ENCODE measurements around the gene MBNL1.

Gene MBNL1

DNA sequence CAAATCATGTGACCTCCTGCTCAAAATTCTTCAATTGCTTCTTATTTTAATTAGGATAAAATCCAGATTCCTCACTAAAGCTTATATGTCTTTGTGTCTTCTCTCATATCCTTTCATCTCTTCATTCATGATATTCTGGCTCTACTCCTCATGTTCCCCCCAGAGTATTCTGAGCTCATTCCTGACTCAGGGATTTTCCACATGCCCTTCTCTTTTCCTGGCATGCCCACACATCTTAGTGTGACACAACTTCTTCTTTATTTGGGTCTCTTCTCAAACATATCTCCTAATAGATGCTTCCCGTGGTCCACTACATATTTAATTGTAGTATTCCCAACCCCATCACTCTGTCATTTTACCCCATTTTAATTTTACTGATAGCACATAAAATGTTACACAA is 15.2 kb upstream of the MBNL1 start:
- no peak for DNase-seq

DNA sequence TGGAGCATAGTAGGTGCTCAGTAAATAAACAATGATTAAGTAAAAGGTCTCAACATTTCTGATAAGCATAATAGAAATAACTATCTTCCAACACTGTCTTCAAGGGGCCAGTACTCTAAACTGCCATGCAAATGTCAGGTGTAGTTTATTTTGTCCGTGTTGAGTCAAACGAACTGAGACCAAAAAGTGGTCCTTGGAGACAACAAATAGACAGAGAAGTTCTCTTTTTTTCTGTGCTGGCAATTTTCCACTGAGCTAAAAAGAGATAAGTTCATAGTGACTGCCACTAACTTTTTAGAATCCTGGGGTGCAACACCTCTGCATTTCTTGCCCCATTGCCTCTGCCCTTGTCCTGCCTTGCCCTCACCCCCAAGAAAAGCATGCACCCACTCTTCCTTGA is 14.7 kb upstream of the MBNL1 start:
- DNase-seq, result no peak

DNA sequence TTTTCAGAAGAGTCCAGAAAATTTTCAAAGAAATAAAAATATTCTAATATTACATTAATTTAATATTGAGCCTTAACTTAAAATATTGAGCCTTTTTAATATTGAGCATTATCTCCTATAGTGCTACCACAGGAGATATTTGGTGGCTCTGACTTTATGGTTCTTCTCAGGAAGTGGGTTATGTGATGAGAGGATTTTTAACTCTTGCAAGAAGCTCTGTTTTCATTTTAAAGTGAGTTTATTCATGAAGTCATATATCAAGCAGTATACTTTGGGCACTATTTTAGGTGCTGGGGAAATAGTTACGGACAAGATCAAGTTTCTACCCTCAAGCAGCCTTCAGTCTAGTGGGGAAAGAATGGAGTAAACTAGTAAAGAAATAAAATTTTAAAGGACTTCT is 13.4 kb upstream of the MBNL1 start:
- no peak for DNase-seq

DNA sequence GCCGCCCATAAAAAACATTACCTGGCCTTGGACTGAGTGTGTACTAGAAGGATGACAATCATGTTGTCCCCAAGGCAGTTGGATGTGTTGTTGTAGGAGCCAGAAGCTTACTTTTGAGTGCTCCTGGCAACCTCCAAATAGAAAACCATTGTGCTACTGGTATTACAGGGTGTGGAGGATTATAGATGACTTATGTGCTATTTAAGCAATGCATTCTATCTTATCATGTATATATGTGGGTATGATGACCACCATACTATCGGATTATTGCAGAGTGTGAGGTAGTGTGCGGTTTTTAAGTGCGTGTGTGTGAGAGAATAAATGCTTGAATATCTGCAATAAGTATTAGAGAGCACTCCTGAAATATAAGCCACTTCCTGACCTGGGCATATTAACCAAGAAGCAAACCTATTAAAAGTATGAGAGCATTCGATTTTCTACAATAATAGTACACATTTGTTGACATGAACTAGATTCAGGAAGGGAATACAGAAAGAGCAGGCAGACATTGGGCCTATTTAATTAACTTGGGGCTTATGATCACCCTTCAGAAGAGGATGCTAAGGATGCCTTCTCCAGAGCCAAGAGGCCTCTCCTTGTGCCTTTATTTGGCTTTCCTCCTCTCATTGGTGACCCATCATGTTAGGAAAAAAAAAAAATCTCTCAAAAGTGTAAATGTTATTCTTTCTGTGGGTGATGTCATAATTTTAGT is 11.7 kb upstream of the MBNL1 start:
- DNase-seq, result no peak

DNA sequence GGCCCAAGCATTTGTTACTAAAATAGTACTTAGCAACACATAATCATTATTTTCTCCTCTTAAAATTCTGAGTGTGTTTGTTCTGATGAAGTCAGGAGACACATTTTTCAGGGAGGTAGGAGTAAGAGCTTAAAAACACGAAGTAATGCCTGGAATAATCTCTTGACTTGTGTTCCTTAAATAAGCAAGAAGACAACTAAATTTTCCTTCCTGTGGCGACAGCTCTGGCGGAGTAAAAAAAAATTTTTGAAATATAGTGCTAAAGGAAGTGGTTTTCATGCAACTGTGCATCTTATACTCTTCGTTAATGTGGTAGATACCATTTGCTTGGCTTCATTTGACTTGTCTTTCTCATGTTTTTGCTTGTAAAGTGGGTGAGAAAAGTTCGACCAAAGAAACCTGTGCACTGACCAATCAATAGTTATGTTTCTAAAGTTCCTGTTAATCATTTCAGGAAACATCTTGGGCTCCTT is 11.1 kb upstream of the MBNL1 start:
- no peak for DNase-seq

DNA sequence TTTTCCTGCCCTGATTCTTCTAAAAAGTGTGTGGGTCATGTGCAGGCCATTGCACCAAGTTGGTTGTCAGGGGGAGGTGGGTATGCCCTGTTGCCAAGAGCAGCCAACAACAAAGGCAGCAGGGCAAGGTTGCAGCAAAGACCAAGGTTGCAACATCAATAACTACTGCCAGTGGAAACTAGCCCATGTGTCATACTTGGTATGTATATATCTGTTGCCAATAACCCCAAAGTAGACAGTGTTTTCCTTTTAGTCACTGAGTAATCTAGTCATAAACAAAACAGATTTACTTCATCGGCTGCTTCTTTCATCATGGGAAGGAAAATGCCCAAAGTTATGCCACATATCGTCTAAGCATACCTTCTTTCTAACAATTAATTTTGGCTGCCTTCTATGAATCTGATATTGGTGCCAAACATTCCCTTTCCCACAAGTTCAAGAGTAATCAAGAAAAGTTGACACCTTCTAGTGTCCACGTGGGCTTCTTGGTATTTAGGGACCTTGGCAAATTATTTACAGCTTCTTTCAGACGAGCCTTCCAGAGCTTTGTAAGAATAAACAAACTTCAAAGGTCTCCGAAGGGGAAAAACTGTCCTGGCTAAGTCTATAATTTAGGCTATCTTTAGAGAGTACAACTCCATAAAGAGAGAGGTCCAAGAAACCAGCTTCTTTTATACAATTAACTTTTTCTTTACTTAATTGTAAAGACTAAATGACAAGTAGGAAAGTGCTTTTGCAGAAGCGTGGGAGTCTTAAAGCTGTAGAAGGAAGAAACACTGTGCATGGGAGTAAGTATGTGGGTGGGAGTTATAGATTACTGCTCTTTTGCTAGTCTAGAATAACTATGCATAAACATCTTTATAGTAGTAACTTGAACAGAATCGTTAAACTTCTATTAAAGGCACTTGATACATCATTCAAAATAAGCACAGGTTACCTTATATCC is 10.0 kb upstream of the MBNL1 start:
- peak; percentile 58 for DNase-seq

DNA sequence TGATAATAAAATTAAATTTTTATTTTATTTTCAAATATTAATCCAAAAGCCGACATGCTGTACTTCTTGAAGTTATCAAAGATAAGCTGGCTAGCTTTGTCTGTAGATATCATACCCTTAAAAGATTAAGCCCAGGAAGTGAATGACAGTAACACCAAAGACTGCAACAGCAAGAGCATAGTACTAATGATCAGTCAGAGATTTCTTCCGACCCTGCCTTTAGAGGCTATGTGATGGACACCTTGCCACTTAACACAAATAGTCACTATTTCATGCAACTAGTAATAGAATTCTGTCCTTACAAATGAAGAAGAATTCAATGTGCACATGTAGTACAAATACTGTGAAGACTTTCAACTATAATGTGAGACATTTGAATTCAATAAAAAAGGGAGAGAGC is 9.3 kb upstream of the MBNL1 start:
- no peak for DNase-seq

DNA sequence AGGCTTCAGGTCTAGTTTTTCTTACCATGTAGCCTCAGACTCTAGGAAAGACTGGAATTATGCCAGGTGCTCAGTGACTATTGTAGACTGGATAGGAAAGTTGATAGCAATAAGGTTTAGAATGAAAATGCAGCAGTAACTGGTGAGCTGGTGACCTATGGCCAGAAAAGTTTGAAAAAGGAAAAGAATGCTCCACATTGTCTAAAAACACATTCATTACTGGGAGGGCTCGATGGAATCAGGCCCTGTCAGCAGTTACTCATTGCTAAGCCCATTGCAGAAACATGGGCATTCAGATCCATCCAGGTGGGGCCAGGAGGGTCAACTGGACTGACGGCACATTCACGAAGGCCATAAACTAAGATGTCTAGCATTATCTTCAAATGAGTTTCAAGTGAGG is 8.7 kb upstream of the MBNL1 start:
- no peak for DNase-seq

DNA sequence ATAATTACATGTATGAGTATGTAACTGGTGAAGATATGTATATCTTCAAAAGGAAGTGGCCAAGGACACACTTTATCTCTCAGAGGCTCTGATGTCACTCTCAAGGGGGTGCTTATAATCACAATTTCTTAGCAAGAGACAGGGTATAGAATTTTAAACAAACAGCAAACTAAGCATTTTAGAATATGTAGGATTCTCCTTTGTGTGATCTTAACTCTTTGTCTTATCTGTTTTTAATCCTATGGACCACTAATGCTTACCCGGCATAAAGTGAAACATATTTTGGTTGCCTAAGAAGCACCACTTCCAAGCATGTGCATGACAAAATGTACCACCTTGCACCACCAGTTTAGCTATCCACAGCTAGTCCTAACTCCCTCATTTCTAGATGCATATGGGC is 8.2 kb upstream of the MBNL1 start:
- DNase-seq, result no peak

DNA sequence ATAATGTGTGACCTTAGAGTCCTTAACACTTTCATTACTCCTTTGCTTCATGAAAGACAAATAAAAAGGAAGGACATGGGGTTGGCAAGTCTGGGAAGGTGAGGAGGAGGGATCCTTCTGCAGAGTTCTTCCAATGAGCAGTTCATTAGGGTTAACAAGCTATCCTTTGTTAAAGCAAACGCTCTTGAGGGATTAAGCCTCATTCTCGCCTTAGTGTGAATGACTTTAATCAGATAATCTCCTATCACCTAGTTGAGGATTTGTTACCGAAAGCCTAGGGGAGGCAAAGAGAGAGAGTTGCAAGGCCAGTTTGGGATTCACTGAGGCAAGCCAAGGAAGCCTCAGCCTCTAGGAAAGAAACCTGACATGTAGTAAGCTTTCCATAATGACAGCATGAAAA is 7.4 kb upstream of the MBNL1 start:
- DNase-seq, result no peak

DNA sequence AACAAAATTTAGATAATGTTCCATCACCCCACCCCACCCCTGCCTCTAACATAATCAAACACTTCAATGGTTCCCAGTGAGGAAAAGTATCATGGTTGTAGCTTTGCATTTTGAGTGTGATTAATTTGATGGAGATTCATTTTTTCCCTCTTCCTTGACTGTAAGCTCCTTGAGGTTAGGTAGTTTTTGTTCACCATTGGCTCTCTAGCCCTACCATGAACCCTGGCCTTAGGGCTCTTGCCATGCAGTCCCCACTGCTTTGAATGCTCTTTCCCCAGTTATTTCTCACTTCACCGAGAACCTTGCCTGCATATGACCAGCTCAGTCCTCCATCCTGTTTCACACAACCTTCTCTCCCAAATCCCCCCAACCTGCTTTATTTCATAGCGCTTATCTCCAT is 5.0 kb upstream of the MBNL1 start:
- DNase-seq, result no peak

DNA sequence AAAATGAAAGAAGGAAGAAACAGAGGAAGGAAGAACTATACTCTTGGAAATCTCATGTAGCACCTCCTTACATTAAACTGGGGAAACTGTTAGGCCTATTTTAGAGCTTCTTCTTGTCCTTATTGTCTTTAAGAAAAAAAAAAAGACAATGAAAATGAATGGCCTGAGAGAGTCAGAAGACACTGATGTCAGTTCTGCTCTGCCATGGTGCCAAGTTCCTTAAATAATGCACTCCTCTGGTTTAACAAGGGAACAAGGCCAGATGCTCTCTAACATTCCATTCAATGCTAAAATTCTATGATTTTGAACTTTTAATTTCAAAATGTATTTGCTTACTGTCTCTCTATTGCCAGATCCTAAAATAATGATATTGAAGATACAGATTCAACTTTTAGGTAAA is 4.4 kb upstream of the MBNL1 start:
- no peak for DNase-seq

DNA sequence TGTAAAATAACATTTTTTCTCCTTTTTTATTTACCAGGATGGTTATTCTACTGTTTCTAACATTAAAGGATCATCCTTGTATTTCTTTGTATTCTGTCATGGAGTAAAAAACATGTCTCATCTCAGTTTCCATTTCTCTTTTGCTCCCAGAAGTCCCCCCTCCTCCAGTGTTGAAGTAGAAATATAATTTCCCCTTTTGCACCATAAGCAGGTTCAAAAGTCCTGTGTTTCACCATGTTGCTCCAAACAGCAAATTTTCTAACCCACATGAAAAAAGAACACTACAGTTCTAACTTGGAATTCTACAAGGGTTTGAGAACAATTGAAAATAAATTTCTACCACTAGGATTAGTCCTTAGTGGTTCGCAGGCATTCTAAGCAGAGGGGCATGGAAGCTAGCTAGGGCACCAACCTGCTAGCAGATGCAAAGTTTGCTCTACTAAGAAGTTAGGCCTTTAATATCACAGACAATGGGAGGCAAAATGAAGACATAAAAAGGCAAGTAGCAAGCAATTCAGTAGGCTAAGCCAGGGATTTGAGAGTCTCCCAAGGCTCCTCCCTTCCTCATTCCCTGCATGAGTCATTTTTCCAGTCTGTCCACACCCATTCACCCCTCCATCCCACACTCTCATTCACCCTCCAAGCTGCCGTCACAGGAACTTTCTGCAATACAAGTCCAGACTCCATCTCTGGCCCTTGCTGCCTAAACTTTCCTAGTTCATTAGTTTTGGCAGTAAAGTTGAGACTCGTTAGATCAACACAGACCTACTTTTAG is 2.3 kb upstream of the MBNL1 start:
- DNase-seq, result no peak

DNA sequence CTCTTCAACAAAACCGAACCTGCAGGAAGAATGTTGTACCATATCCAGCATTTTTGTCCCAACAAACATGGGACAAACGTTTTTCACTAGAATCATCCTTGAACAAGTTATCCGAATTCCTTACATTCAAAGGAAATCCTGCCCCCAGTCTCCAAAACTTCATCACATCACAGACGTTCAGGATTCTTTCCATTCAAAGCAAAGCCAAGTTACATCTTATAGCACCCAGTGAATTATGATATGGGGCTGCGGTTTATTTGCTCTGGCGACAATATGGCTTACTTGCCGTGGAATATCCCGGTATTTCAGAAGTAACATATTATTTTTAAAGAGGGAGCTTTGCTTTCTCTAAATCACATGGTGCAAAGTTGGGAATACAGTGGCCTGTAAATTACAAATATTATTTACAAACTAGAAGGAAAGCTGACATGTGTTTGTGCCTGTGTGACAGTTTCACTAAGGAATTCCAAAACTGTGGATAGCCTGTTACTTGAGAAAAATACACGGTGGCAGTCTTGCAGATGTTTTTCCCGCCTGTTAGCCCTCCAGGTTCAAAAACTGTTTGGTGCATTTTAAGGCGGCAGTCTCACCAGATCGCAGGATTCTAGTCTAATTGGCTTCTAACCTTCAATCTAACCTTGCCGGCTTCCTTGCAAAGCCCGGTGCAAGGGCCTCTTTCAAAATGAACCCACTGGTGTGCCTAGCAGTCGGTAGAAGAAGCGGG is 736 bp upstream of the MBNL1 start:
- DNase-seq, result no peak

DNA sequence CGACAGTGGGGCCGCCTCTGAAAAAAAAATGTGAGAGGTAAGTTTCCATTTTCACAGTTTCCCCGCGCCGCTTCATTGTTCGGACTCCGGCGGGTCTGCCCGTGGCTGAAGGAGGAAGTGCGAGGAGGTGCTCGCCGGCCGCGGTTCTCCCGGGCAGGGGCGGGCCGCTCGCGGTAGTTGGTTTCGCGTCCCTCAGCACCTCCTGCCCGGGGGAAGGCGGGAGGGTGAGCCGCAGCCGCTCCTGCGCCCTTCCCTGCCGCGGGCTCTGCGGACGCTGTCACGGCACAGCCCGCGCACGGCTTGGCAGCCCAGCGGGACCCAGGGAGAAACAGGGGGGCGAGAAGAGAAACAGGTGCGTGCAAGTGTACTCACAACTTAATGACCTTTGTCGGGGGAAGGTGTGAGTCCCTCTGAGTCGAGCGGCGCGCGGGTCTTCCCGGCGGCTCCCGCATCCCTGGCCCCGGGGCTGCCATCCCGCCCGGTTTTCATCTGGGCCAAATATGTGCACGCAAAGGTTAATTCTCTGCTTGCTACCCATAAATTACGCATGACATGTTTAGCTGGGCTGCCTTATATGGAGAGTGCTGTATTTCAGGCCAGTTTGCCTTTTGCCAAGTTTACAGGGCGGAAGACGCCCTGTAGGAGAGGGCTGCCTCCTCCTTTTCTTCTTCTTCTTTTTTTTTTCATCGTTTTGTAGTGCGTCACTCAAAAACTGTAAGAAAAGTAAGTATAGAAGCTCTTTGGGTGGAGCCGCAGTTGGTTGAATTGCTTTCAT is 514 bp downstream of the MBNL1 start:
- peak; percentile 56 for DNase-seq

DNA sequence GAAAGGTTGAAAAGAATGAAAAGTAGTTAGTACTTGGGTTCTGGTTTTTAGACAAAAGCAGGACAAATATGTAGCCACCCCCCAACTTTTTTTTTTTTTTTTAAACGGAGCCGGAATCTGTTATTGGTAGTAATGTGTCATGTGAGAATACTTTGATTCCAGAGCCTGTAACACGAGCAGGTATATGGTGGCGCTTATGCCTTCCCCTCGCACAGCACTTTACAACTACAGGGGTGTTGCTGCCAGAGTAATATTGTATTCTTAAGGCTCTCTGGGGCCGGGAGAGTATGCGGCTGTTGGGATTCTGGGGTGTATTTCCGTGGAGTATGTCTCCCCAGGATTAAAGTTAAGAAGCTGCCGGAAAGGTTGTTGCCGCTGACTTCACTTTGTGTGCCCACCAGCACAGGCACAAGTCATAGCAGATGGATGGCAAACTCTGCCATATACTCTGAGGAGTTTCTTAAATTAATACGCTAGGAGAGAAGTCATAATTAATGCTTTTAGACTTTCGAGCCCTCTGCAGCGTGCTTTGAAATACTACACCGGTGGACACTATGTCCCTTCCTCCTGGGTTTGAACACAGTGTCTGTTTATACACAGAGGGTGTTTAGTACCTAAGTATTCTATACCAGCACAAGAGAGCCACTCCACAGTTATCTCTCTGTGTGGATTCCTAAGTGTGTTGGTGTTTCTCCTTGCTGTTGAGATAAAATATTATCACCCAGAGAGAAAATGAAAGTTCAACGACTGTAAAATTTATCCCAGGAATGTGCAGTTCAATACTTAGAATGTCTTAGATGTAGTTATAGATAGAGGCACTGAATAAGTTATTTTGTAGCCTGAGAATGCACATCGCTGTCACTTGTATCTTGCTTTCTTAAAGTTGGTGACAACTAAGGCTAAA is 1.4 kb downstream of the MBNL1 start:
- no peak for DNase-seq

DNA sequence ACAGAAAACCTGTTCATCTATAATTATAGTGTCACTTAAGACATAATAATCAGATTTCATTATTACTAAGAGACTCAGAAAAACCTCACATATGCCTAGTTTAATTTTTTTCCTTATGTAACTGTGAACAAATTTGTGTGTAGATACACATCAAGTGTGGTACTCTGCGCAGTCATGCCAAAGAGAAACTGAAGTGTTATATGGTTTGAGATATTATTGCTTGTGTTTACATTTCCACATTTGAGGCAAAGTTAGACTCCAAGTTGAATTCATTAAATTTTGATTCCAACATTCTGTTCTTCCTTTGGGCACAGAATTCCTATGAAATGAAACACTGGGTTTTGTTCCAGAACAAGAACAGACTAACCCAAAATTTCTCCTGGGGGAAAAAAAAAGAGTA is 2.2 kb downstream of the MBNL1 start:
- DNase-seq, result no peak

DNA sequence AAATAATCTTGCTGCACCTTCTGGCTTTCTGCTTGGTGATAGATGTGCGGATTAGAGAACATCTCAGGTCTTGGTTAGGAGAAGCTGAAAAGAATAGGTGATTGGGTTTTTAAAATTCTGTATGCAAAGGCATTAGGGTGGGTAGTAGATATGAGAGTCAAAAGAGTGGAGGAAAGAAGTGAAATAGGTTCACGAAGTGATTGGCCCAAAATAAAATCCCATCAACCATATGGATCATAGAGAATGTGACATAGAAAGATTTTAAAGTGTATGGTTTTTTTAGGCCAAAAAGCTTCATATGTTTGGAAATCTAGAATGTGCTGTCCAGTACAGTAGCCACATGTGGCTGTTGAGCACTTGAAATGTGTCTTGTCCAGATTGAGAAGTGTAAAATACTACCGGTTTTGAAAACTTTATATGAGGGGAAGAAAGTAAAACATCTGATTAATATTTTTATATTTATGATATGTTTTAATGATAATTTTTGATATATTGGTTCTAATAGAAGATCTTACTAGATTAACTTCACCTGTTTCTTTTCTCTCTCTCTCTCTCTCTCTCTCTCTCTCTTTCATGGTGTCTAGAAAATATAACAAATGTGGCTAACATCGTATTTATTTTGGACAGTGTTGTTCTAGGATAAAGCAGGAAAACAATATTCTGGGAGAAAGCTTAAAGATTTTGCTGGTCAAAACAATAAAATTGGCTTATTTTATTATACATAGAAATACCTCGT is 2.9 kb downstream of the MBNL1 start:
- DNase-seq, result no peak

DNA sequence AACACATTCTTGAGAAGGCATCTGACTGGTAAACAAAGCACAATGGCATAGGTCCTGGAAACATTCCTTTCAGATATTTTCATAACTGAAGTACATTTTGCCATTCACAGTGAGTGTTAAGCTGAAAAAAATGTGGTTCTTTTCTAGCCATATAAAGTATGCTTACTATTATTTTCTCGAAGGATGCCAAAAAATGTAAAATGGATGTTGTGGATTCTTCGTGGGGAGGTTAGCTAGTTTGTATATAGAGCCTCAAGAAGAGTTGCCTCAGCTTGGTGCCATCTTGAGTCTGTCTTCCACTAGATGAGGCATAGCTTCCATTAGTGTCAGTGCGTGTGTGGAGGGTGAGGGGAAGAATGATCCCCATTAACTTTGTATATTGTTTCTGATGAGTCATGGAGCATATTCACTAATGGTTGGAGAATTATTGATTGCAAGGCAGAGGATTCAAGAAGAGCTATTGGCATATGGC is 4.1 kb downstream of the MBNL1 start:
- DNase-seq, result peak; percentile 54

DNA sequence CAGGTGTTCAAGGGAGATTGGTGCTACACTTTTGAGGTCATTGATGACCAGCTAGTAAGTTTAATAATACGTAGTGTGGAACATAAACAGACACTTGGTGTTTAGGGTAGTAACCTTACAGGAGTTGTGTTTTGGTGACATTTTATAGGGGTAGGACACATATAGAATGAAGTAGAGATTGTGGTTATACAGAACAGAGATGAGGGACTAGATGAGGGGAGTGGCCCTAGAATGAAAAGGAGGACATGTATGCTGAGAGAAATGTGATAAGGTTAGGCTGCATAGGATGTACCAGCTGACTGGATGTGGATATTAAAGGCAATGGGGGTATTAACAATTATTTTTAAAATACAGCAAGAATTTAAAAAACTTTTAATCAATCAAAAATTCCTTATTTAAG is 8.0 kb downstream of the MBNL1 start:
- no peak for DNase-seq

All from activated CD8-positive, alpha-beta memory T cell treated with anti-CD3 and anti-CD28 coated beads, Interleukin-2, amount 50 U/mL, for 4 hours (primary cell).